Stimulated activated CD4-positive, alpha-beta T cell treated with anti-CD3 and anti-CD28 coated beads, TNF-alpha, amount 100 ng/mL, for 48 hours (primary cell): ENCODE measurements around the gene DOCK1.

Source experiments
- DNase-seq, 3 donors: peaks; one replicate each; pipeline ENCODE4 v3.0.0-alpha.2; 2020; ENCODE audit warnings: low read depth in 3 of 3

DOCK1 gene

GRCh38 chr10:127088908-127089307 lies 183.7 kb downstream of the DOCK1 start:
- DNase-seq: no peak

DNA sequence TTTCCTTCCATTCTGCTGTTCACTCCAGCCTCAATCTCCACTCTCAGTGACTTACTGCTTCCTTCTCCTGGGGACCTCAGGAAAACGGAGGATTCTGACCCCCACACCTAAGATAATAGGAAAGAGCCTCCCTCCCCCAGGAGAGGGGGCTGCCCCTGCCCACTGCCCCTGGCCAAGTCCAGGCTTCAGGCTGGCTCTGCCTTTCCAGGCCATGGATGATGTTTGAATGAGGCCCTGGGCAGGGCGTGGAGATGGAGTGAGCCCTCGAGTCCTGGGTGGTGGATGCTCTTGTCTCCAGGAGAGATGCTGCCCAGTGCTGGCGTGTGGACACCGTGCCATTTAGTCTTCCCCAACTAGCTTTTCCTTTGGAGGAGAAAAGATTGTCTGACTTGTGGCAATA lies 184.2 kb downstream of the DOCK1 start:
- no peak for DNase-seq

DNA sequence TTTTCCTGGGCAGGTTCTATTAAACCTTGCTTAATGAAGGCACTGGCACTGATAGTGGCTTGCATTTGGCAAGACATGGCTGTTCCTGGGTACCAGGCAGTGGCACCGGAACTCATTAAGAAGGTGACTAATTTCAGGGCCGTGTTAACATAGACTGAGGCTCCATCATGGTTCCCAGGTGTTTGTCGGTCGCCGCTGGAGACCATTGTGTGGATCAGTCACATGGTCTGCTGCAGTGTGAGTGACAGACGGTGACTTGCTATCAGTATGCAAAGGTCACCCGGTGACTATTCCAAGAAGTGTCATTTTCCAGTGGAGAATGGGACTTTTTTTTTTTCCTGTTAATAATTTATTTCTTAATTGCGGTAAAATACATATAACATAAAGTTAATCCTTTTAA lies 184.9 kb downstream of the DOCK1 start:
- DNase-seq: no peak

DNA sequence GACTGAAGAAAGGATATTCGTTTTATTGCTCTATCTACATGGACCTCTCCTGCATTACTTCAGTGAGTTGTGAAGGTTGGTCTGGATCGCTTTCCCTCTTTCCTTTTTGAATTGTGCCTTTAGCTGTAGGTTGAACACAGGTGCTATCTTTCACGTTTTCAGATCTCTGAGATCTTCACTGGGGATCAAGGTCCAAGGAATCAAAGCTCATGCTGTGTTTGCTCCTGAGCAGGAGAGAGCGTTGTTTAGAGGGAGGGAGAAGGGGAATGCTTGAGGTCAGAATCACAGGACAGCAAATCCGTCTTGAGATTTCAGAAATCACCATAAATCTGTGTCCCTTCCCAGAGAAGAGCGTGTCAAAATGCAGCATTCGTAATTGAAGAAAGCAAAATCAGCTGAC lies 186.1 kb downstream of the DOCK1 start:
- no peak for DNase-seq

GRCh38 chr10:127092916-127093315 lies 187.7 kb downstream of the DOCK1 start:
- DNase-seq: no peak

DNA sequence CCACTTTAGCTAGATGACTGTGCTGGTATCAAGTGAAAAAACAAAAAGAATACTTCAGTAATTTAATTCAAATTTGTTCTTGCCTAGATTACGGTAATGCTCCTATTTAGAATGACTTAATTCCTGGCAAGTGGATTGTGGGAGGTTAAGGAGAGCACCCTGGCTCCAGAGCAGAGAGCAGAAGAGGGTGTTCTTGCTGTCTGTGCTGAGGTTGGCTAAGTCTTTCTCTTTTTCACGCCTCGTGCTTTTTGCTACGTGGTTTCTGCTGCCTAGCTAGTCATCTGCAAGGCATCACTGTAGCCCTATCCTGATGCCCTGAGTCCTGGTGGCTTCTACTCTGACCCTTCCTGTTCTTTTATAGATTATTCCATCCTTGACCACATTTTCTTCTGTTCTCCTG lies 189.8 kb downstream of the DOCK1 start:
- DNase-seq: no peak

GRCh38 chr10:127100983-127101615 lies 195.9 kb downstream of the DOCK1 start:
- no peak for DNase-seq

DNA sequence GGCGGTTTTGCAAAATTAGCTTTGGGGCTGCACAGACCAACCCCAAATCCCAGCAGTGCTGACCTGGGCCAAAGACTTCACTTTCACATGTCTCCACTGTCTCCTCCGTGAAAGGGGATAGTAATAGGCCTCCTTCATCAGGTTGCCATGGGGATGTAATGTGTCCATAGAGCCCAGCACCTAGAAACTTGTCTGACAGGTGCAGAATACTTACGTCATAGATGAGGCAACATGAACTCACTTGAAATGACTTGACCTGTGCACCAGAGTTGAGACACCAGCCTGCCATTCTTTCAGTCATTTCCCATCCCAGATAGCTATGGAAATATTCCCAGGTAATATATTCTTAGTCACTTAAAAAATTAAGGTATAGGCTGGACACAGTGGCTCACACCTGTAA lies 196.9 kb downstream of the DOCK1 start:
- DNase-seq: no peak

GRCh38 chr10:127115100-127115499 lies 209.9 kb downstream of the DOCK1 start:
- DNase-seq: no peak

DNA sequence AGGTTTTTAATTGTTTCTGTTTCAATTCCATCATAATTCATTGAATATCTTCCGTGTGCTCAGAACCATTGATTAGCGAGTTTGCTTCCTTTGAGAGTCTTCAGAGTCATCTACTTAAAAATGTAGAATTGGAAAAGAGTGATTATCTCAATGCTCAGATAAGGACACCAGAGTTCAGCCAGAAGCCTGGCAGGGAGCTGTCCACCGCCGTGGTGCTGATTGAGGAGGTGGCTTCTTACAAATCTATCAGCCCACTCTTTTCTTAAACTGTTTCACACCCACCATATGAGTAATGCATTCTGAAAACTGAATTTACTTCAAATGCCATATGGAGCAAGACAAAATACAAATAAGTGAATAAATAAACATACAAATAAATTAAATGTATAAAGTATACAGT lies 211.9 kb downstream of the DOCK1 start:
- no peak for DNase-seq

DNA sequence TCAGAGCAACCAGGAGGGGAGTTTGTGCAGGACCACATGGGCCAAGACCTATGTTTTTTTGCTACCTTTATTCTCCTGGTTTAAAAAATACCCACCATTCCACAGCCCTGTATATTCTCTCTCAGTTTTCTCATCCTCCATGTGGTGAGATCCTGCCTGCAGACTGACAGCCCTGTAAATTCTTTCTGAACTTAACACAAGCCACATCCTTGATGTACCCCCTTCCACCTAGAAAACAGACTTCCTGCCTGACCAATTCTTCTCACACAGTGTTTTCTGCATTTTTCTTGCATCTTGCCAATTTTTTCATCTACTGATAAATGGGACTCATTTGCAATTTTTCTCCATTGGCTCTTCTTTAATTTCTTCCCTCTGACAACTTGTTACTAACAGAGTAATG lies 212.8 kb downstream of the DOCK1 start:
- no peak for DNase-seq

- no peak for DNase-seq
Observed at GRCh38 chr10:127119936-127120335, 214.7 kb downstream of the DOCK1 start.

DNA sequence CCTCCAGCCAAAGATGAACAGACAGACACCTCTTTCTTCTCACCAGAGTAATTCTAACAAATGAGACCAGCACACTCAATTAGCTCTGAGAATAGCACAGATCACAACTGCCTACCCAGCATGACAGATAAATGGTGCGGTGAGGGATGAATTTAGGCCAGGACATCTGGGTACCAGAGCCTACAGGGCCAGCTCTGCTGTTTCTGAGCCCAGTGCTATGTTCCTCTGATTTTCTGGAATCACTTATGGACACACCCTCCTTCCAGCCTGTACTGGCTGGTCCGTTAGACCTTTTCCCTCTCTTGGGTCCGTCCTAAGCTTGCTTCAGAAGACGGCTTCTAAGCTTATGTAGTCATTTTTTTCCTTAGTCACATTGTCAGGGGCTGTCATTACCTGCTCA lies 217.6 kb downstream of the DOCK1 start:
- no peak for DNase-seq

DNA sequence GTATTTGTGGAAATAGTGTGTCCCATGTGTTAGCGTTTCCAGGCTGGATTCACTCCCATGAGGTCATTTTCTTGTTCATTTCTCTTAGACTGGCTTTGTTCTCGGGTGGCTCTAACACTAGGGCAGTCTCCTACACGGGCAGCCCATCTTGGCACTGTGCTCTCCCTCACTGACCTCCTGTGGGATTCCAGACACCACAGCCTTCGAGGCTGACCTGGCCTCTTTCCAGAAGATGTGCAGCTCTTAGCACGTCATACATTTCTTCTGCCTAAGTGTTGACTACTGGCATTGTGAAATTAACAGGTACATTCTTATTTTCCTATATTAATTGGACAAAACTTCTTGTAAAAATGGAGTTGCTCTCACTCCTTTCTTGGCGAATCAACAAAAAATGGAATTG lies 218.4 kb downstream of the DOCK1 start:
- no peak for DNase-seq

- DNase-seq: no peak
Observed at GRCh38 chr10:127125331-127125730, 220.1 kb downstream of the DOCK1 start.

DNA sequence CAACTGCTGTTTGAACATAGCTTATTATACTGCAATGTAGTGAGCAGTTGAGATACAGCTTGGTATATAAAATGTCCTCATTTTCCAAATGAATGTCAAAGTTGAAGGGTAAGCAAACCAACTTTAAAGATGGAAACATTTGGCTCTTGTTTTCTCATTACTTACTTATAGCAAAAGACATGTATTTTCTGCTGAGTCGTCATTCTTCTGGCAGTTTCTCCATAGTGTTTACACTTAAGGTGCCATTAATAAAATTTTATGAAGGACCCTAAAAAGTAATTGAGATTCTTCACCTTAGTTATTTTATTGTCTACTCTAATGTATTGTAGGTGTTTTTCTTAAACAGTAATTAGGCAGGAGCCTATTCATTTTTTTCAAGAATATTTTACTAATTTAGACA lies 222.6 kb downstream of the DOCK1 start:
- DNase-seq: no peak

GRCh38 chr10:127129104-127129503 lies 223.9 kb downstream of the DOCK1 start:
- no peak for DNase-seq

DNA sequence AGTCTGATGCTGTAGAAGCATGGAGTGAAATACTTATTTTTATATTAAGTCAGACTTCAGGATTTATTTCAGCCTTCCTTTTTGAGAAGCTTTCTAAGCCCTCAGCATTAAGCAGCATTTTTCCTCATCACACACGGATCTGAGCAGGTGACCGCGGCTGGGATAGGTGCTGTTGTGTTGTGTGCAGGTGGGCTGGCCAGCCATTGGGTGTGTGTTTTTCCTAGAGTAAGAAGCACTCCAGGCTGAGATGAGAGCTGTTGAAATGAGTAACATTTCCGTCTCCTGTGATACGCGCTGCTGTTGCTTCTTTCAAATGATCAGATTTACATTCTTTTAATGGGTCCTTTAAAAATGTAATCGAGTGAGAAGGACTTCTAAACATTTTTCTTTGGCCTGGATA lies 227.2 kb downstream of the DOCK1 start:
- DNase-seq: no peak

GRCh38 chr10:127133225-127133624 lies 228.0 kb downstream of the DOCK1 start:
- DNase-seq: no peak

- DNase-seq: no peak
Observed at GRCh38 chr10:127133672-127134500, 228.7 kb downstream of the DOCK1 start.

DNA sequence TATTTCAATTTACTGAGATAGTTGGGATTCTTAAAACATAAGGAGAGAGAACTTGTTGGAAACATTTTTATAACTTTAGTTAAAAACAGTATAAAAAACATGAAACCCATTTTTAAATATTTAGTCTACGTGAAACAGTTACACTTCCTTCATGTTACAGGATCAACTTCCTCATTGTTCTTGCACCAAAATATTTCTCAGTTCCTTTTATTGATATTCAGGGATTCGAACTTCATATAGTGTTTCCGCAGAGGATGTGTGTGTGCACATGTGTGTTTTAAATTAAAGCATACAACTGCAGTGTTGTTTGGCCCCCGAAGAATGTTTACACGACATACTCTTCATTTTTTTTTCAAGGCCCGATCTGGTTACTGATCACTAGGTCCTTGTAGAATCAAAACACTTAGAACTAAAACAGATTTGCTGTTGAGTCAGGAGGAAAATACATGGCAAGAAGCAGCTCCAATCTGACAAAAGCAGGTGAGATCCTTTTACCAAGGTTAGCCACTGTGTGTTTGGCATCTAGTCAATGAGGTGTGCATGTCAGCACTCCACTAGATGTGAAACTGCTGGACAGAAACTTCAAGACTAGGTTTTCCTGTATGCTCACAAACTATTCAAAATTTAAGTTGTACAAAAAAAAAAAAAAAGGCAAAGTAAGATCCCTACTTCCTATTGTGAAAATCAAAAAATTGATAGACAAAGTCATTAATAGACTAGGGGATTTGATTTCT lies 230.8 kb downstream of the DOCK1 start:
- DNase-seq: no peak

GRCh38 chr10:127137391-127137790 lies 232.2 kb downstream of the DOCK1 start:
- no peak for DNase-seq

GRCh38 chr10:127142136-127142535 lies 236.9 kb downstream of the DOCK1 start:
- no peak for DNase-seq
